ENCODE data around the gene TARS3. TPM values are rescaled to one million over a fixed set of nuclear protein-coding genes. Genes with fewer than 3 reads are reported as not detected.

TARS3 gene
- total RNA-seq, 1 donor from 2014 or later = 6.8 TPM

DNA sequence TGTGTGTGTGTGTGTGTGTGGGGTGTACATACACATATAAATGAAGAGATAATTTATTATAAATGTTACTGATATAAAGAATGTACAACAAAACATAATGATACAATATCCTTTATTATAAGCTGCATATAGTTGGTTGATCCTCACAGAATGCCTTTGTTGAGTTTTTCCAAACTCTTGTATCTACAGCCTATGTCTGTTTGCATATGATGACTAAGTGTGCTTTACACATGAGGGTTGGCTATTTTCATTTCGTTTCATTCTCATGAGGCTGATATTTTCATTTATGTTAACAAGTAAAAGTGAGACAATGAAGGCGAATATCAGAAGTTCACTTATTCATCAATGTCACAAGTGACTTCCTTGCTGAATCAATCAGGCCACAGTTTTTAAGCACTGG, 117.2 kb downstream of the TARS3 start:
- no peak for DNase-seq (ENCODE audit: low read depth, low spot score)

DNA sequence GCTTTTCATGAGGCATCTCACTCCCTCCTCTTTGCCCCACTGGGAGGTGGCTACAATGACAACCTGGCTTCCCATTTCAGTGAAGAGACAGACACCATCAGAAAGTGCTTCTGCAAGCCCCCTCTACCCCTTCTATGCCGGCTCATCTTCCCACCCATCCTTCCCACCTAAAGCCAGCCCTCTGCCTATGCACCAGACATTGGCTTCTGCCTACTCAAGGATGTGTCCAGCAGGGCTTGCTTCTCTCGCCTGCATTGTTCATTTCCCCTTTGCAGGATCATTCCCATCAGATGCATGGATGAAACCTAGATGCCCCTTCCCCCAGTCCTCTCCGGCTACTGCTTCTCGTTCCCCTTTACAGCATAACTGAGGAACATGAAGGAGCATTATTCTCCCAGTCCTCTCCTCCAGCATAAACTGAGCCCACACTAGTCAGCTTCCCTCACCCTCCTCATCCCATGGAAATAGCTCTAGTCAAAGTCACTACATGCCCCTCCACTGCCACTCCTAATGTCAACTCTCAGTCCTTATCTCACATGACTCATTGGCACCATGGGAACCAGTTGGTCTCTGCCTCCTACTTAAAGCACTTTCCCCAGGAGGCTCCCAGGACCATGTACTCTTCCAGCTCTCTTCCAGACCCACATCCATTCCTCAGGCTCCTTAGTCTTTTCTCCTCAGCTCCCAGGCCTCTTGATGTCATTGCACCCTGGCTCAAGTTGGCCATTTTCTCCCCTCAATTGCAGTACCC, 120.0 kb downstream of the TARS3 start:
- no peak for DNase-seq (ENCODE audit: low read depth, low spot score)

Other genes with a start within 250 kb of the TARS3 start
- 0.04 and 0.26 TPM in 2 replicates for gene PCSK6, start 234.8 kb downstream of the TARS3 start, total RNA-seq
- 33.5 and 41.8 TPM in 2 replicates for gene TM2D3, start 72.1 kb downstream of the TARS3 start, total RNA-seq
- not detected in 2 replicates for gene OR4F6, start 79.0 kb upstream of the TARS3 start, total RNA-seq
- gene OR4F15, start 87.7 kb upstream of the TARS3 start, total RNA-seq = not detected in 2 replicates